ENCODE results near the gene SAMD11.

- TF ChIP-seq BRF2 (CRISPR knock-in tag; IDR thresholded peaks at IDR 0.05) (no peak), POLR2A (IDR thresholded peaks at IDR 0.05; ENCODE audit: insufficient read depth in 1 of 2, low read depth in 2 of 2, low read length in 2 of 2) (no peak), MAFG (CRISPR knock-in tag; IDR thresholded peaks at IDR 0.05) (no peak), ZNF274 (CRISPR knock-in tag; IDR thresholded peaks at IDR 0.05) (no peak), MEIS1 (CRISPR knock-in tag; IDR thresholded peaks at IDR 0.05; ENCODE audit: borderline replicate concordance) (no peak), POLR2AphosphoS5 (IDR thresholded peaks at IDR 0.05; ENCODE audit: low read depth, low read length) (no peak), RXRA (CRISPR knock-in tag; IDR thresholded peaks at IDR 0.05) (no peak), ZSCAN21 (CRISPR knock-in tag; IDR thresholded peaks at IDR 0.05; ENCODE audit: borderline replicate concordance) (no peak), ZNF460 (CRISPR knock-in tag; IDR thresholded peaks at IDR 0.05; ENCODE audit: borderline replicate concordance) (no peak)
These were observed 59.2 kb downstream of the SAMD11 start for GRCh38 chr1:982765-983436.

Measured in HepG2 (cell line).